ENCODE data around the gene HK3. TPM values are rescaled to one million over a fixed set of nuclear protein-coding genes. Genes with fewer than 3 reads are reported as not detected.

Gene HK3
- total RNA-seq, 1 experiment from 2014 or later, result 1.5 TPM

GRCh38 chr5:176855598-176855997 is 43.5 kb downstream of the HK3 start:
- no peaks in the 10 kb centered on the region for H3K36me3 Mint-ChIP-seq (ENCODE audit: insufficient read depth, unreplicated experiment)
- TF ChIP-seq CTCF (IDR thresholded peaks at IDR 0.05; ENCODE audit: unreplicated experiment), result no peak
- no TSS peak for BruUV-seq (replicated peaks)
- CTCF ChIA-PET, result no interaction called here
- H3K27ac Mint-ChIP-seq (ENCODE audit: unreplicated experiment), result no peak overlapping the region
- no peak overlapping the region for H3K4me3 Mint-ChIP-seq (ENCODE audit: low read depth, unreplicated experiment)
- intact Hi-C loops (cut with micrococcal nuclease; ENCODE audit: unreplicated experiment), result no loop called here
- no peaks in the 10 kb centered on the region for H3K9me3 Mint-ChIP-seq (ENCODE audit: low read depth, unreplicated experiment)
- H3K4me1 Mint-ChIP-seq (ENCODE audit: low read depth, unreplicated experiment), result no peaks in the 10 kb centered on the region
- no peak for DNase-seq
- H3K27me3 Mint-ChIP-seq (ENCODE audit: unreplicated experiment), result peaks cover 17% of the 10 kb centered on the region

- CTCF ChIA-PET, result no interaction called here
- Mint-ChIP-seq H3K9me3 (ENCODE audit: low read depth, unreplicated experiment) (no peaks in the 10 kb centered on the region), H3K4me1 (ENCODE audit: low read depth, unreplicated experiment) (no peaks in the 10 kb centered on the region), H3K27ac (ENCODE audit: unreplicated experiment) (no peak overlapping the region), H3K36me3 (ENCODE audit: insufficient read depth, unreplicated experiment) (no peaks in the 10 kb centered on the region), H3K4me3 (ENCODE audit: low read depth, unreplicated experiment) (no peak overlapping the region), H3K27me3 (ENCODE audit: unreplicated experiment) (peaks cover 17% of the 10 kb centered on the region)
- TF ChIP-seq CTCF (IDR thresholded peaks at IDR 0.05; ENCODE audit: unreplicated experiment), result no peak
- DNase-seq, result no peak
- no TSS peak for BruUV-seq (replicated peaks)
- intact Hi-C loops (cut with micrococcal nuclease; ENCODE audit: unreplicated experiment), result no loop called here
Measured at GRCh38 chr5:176854164-176854563, 45.0 kb downstream of the HK3 start.

GRCh38 chr5:176853151-176853778 is 45.9 kb downstream of the HK3 start:
- TF ChIP-seq CTCF (IDR thresholded peaks at IDR 0.05; ENCODE audit: unreplicated experiment), result no peak
- Mint-ChIP-seq H3K27ac (ENCODE audit: unreplicated experiment) (no peak overlapping the region), H3K36me3 (ENCODE audit: insufficient read depth, unreplicated experiment) (no peaks in the 10 kb centered on the region), H3K4me1 (ENCODE audit: low read depth, unreplicated experiment) (no peaks in the 10 kb centered on the region), H3K27me3 (ENCODE audit: unreplicated experiment) (peaks cover 9% of the 10 kb centered on the region), H3K9me3 (ENCODE audit: low read depth, unreplicated experiment) (no peaks in the 10 kb centered on the region), H3K4me3 (ENCODE audit: low read depth, unreplicated experiment) (no peak overlapping the region)
- DNase-seq, result no peak
- BruUV-seq (replicated peaks), result no TSS peak
- intact Hi-C loops (cut with micrococcal nuclease; ENCODE audit: unreplicated experiment), result no loop called here
- CTCF ChIA-PET, result no interaction called here

- DNase-seq, result no peak
Measured at GRCh38 chr5:176851871-176852658, 47.1 kb downstream of the HK3 start.

More at GRCh38 chr5:176851871-176852658, 47.1 kb downstream of the HK3 start:
- Mint-ChIP-seq H3K36me3 (ENCODE audit: insufficient read depth, unreplicated experiment) (no peaks in the 10 kb centered on the region), H3K9me3 (ENCODE audit: low read depth, unreplicated experiment) (no peaks in the 10 kb centered on the region), H3K4me1 (ENCODE audit: low read depth, unreplicated experiment) (no peaks in the 10 kb centered on the region), H3K27ac (ENCODE audit: unreplicated experiment) (no peak overlapping the region), H3K27me3 (ENCODE audit: unreplicated experiment) (no peaks in the 10 kb centered on the region), H3K4me3 (ENCODE audit: low read depth, unreplicated experiment) (no peak overlapping the region)
- intact Hi-C loops (cut with micrococcal nuclease; ENCODE audit: unreplicated experiment), result no loop called here
- BruUV-seq (replicated peaks), result no TSS peak
- no peak for TF ChIP-seq CTCF (IDR thresholded peaks at IDR 0.05; ENCODE audit: unreplicated experiment)
- CTCF ChIA-PET, result no interaction called here

Data from Calu3 (cell line).